HG03025 (cell line): ENCODE data around the gene TLNRD1.

ENCODE experiments used
- ATAC-seq: cut with Tn5 transposase; IDR thresholded peaks from one replicate; pipeline ENCODE4 v1.9.1; 2021; ENCODE audit warnings: mild to moderate bottlenecking, moderate library complexity; ENCODE audit not compliant: unreplicated experiment, low FRiP score

The TLNRD1 gene

GRCh38 chr15:80976851-80977250, 23.9 kb upstream of the TLNRD1 start:
- ATAC-seq = no peak

GRCh38 chr15:80977627-80978036, 23.1 kb upstream of the TLNRD1 start:
- no peak for ATAC-seq

- ATAC-seq = no peak
These were observed 21.9 kb upstream of the TLNRD1 start for GRCh38 chr15:80978685-80979329.

- ATAC-seq = no peak
These were observed 21.1 kb upstream of the TLNRD1 start for GRCh38 chr15:80979538-80980200.

GRCh38 chr15:80982205-80982604, 18.5 kb upstream of the TLNRD1 start:
- ATAC-seq = no peak

GRCh38 chr15:80982839-80983238, 17.9 kb upstream of the TLNRD1 start:
- ATAC-seq = no peak

- ATAC-seq = no peak
These were observed 15.9 kb upstream of the TLNRD1 start for GRCh38 chr15:80984856-80985255.

GRCh38 chr15:80985981-80986380, 14.7 kb upstream of the TLNRD1 start:
- ATAC-seq = no peak

GRCh38 chr15:80986487-80986886, 14.2 kb upstream of the TLNRD1 start:
- ATAC-seq = no peak

GRCh38 chr15:80988148-80988796, 12.5 kb upstream of the TLNRD1 start:
- ATAC-seq = no peak

- ATAC-seq = no peak
These were observed 11.6 kb upstream of the TLNRD1 start for GRCh38 chr15:80989081-80989517.

GRCh38 chr15:80989518-80990478, 10.9 kb upstream of the TLNRD1 start, which contains the start of gene MESD:
MESD (minus strand) TSS chr15:80989819; CDS start chr15:80989791, 28 bp downstream.
- ATAC-seq = peak; percentile 95

GRCh38 chr15:80990955-80991354, 9.8 kb upstream of the TLNRD1 start:
- no peak for ATAC-seq

GRCh38 chr15:80991421-80991820, 9.3 kb upstream of the TLNRD1 start:
- ATAC-seq = no peak

GRCh38 chr15:80992006-80992405, 8.7 kb upstream of the TLNRD1 start:
- ATAC-seq = no peak

GRCh38 chr15:80992441-80992840, 8.3 kb upstream of the TLNRD1 start:
- no peak for ATAC-seq

GRCh38 chr15:80996247-80996646, 4.5 kb upstream of the TLNRD1 start:
- ATAC-seq = no peak

- no peak for ATAC-seq
These were observed 3.0 kb upstream of the TLNRD1 start for GRCh38 chr15:80997692-80998091.

- no peak for ATAC-seq
These were observed 2.5 kb upstream of the TLNRD1 start for GRCh38 chr15:80998251-80998650.

- ATAC-seq = no peak
These were observed 1.1 kb upstream of the TLNRD1 start for GRCh38 chr15:80999623-81000036.
